GM12891 (cell line): Measurements from ENCODE around the gene PDP2. TPM values are rescaled to one million over a fixed set of nuclear protein-coding genes. Genes with fewer than 3 reads are reported as not detected.
A peak's percentile ranks its signal among the peaks of the same experiment; 100 is the strongest.

Experiments used
- DNase-seq: peaks from one replicate; pipeline ENCODE4 v3.0.0; 2011; ENCODE audit warnings: low spot score; ENCODE audit not compliant: insufficient read length
- FAIRE-seq: peaks from 2 replicates; lab custom pipeline; 2011; peaks lifted over from hg19 to GRCh38; lab: Jason Lieb, UNC
- PAX5 ChIP-seq: IDR thresholded peaks from 2 replicates; pipeline ENCODE4 v1.6.1; 2011; ENCODE audit warnings: low read length, moderate library complexity, mild to moderate bottlenecking; ENCODE audit not compliant: insufficient read depth, severe bottlenecking
- POLR2A ChIP-seq: IDR thresholded peaks from 2 replicates; pipeline ENCODE4 v1.6.1; 2011; ENCODE audit warnings: low read depth, low read length, control low read depth
- POLR2AphosphoS5 ChIP-seq: IDR thresholded peaks from 2 replicates; pipeline ENCODE4 v1.6.1; 2011; ENCODE audit warnings: low read depth, low read length, control low read depth
- POU2F2 ChIP-seq: IDR thresholded peaks from 2 replicates; pipeline ENCODE4 v1.6.1; 2011; ENCODE audit warnings: low read depth, mild to moderate bottlenecking, control low read depth, low read length, moderate library complexity
- SPI1 ChIP-seq: IDR thresholded peaks from 2 replicates; pipeline ENCODE4 v1.6.1; 2011; ENCODE audit warnings: low read depth, low read length, control low read depth
- TAF1 ChIP-seq: IDR thresholded peaks from 2 replicates; pipeline ENCODE4 v1.6.1; 2011; ENCODE audit warnings: low read depth, low read length, control low read depth
- polyA plus RNA-seq: library from polyadenylated mRNA; unstranded; fragments of >200 nt; gene quantifications from one replicate; pipeline ENCODE4 v1.2.1, GENCODE V29; 2012; ENCODE audit warnings: low read depth, missing spikeins, inconsistent platforms; ENCODE audit not compliant: missing spikeins

PDP2 gene, protein sequence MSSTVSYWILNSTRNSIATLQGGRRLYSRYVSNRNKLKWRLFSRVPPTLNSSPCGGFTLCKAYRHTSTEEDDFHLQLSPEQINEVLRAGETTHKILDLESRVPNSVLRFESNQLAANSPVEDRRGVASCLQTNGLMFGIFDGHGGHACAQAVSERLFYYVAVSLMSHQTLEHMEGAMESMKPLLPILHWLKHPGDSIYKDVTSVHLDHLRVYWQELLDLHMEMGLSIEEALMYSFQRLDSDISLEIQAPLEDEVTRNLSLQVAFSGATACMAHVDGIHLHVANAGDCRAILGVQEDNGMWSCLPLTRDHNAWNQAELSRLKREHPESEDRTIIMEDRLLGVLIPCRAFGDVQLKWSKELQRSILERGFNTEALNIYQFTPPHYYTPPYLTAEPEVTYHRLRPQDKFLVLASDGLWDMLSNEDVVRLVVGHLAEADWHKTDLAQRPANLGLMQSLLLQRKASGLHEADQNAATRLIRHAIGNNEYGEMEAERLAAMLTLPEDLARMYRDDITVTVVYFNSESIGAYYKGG
- 1.7 TPM for polyA plus RNA-seq

DNA sequence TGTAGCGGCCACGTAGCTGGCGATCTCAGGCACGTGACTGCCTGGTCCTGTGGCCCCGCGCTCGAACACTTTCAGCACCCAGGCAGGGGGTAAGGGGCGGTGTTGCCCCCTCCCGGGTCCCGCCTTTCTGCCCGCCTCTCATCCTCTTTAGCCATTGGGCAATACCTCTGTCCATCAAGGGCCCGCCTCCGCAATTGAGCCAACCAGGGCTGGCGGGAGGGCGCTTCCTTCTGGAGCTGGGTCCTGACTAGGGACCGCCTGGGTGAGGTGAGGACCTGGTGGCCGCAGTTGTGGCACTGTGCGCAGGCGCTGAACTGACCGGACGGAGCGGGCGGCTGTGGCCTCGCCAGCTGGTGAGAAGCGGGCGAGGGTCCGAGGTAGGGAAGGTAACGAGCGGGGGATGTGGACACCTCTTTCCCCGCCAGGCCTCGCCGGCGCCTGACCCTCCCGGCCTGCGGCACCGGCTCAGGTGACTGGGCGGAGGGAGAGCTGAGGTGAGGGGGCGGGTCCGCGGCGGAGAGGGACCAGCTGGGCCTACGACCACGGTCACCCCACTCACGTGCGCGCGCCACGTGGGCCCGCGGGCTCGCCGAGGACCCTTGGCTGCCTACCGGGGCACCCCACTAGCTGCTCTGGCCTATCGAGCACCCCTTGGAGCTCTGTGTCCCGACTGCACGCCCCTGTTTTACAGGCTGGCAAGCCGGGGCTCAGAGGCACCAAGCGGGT lies at the start of gene PDP2:
Gene PDP2 (plus strand): TSS at position 228 of the 726 bp plus-strand sequence. CDS start 3,770 bp downstream, outside the sequence.
- DNase-seq (peak; percentile 84), FAIRE-seq (peak; percentile 95)
- TF ChIP-seq POLR2A (peak; percentile 45; the same call in 1 of the 2 replicates), SPI1 (0 out of 2 replicates have a peak, but pooled peaks have one; percentile 2), PAX5 (no peak), TAF1 (no peak), POLR2AphosphoS5 (no peak; the same call in 1 of the 2 replicates)

DNA sequence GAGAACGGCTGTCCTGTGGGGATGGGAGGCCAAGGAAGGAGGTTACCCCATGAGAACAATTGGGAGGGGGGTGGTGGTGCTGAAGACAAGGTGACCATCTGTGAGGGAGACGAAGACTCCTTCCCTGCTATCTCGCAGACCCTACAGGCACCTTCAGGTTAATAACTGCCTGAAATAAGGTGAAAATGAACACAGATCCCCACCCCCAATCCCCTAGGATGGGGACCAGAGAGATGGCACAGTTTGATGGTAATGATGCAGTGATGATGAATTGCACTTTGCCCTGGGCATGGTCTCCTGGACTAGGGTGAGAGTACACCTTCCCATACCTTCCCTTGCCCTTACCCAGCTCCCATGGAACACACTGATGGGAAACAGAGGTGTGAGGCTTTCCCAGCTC lies 48.1 kb upstream of the PDP2 start:
- DNase-seq (no peak), FAIRE-seq (no peak)
- no peak for TF ChIP-seq POU2F2
- no peak for TF ChIP-seq TAF1
- TF ChIP-seq PAX5 = no peak
- no peak for TF ChIP-seq POLR2AphosphoS5
- no peak for TF ChIP-seq POLR2A
- TF ChIP-seq SPI1 = no peak

DNA sequence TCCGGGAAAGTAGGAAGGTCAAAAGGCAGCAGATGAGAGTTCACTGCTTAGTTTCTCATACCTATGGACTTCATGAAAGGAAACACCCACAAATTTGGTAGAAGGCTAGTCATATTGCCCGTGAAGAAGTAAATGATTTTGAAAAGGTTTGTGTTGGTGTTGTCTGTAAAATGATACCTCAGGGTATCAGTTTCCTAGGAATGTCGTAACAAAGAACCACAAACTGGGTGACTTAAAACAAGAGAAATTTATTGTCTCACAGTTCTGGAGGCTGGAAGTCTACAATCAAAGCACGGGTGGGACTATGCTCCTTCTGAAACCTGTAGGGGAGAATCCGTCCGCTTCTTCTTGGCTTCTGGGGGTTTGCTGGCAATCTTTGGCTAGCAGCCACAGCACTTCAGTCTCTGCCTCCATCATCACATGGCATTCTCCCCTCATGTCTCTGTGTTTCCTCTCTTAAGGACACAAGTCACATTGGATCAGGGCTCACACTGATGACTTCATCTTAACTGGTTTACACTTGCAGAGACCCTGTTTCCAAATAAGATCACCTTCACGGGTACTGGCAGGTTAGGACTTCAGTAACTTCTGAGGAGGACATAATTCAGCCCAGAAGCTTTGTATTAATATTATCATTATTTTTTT lies 47.5 kb upstream of the PDP2 start:
- FAIRE-seq = no peak

DNA sequence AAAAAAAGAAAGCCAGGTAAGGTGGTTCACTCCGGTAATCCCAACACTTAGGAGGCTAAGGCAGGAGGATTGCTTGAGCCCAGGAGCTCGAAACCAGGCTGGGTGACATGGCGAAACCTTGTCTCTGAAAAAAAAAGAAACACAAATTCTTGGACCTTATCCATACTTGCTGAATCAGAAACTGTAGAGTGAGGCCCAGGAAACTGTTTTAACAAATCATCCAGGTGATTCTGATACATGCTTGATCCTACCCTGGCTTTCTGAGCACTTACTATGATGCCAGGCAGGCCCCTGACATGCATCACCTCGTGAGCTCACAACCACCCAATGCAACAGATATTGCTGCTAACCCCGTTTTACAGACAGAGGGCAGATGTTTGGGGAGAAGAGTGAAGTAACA lies 45.6 kb upstream of the PDP2 start:
- TF ChIP-seq POLR2AphosphoS5 (no peak), TAF1 (no peak), POLR2A (no peak), POU2F2 (no peak), SPI1 (no peak), PAX5 (no peak)
- DNase-seq = no peak
- FAIRE-seq = no peak

More for the DNA sequence above, 47.5 kb upstream of the PDP2 start:
- DNase-seq = no peak
- TF ChIP-seq PAX5 = no peak
- TF ChIP-seq POU2F2 = no peak
- TF ChIP-seq SPI1 = no peak
- no peak for TF ChIP-seq POLR2A
- TF ChIP-seq POLR2AphosphoS5 = no peak
- no peak for TF ChIP-seq TAF1

DNA sequence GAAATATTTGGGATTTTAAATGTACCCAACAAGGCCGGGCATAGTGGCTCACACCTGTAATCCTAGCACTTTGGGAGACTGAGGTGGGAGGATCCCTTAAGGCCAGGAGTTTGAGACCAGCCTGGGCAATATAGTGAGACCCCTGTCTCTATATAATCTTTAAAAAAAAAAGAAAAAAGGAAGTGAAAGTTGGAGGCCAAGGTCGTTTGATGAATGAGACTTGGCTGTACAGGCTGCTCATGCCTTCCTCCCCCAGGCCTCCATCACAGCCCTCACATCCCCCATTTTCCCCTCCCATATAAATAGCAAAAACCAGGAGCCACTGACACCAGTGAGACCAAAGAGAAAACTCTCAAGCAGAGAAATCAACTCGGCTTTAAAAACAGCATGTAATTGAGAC lies 39.4 kb upstream of the PDP2 start:
- DNase-seq (no peak), FAIRE-seq (no peak)
- TF ChIP-seq SPI1 (peak; percentile 86), PAX5 (no peak), POLR2A (no peak), POLR2AphosphoS5 (no peak), POU2F2 (no peak), TAF1 (no peak)

DNA sequence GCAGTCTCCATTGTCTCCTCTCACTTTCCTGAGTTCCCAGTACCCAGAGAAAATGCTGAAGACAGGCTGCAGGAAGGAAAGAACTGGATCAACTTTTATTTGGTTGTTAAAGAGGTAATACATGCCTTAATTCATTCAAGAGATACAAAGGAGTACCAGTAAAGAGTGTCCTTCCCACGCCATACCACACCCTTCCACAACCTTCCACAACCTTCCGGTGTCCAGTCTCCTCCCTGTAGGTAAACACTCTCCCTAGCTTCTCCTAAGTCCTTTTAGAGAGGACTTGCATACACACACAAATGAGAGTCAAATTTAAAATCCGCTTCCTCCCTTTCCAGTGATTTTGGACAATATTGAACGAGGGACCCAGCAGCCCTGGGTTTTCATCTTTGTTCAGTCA lies 38.9 kb upstream of the PDP2 start:
- TF ChIP-seq POU2F2 (no peak), PAX5 (no peak), POLR2A (no peak), SPI1 (no peak), POLR2AphosphoS5 (no peak), TAF1 (no peak)

DNA sequence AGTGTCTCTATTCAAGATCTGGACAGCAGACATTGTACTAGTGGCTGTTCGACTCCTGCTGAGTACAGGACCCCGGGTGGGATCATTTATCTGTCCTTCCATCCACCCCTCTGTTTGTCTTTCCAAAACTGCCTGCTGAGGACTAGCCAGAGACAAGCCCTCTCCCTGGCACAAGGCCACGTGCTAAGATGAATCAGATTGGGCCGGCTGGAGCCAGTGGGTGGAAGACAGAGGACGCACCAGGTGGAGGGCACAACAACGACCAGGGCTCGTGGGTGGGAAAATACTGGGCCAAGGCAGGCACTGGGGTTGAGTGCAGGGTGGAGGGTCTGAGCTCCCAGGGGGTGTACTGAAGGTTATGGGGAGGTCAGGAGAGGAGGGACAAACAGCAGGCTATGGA lies 37.5 kb upstream of the PDP2 start:
- TF ChIP-seq POLR2AphosphoS5 = no peak
- no peak for TF ChIP-seq SPI1
- no peak for TF ChIP-seq PAX5
- TF ChIP-seq POU2F2 = no peak
- no peak for TF ChIP-seq TAF1
- no peak for TF ChIP-seq POLR2A
- no peak for FAIRE-seq
- DNase-seq = no peak

More for the DNA sequence above, 38.9 kb upstream of the PDP2 start:
- DNase-seq = no peak
- FAIRE-seq = no peak

DNA sequence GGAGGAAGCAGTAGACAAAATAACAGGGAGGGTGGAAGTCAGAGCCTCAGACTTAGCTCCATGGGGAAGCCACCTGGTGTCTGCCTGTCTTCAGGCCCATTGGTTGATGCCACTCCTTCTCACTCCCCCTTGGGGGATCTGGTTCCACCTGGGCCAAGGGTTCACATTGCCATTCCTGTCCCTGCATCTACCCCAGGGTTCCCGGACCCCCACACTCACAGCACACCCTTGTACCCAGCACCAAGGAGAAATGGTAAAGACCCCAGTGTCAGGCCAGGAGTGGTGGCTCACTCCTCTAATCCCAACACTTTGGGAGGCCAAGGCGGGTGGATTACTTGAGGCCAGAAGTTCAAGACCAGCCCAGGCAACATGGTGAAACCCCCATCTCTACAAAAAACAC lies 37.1 kb upstream of the PDP2 start:
- no peak for DNase-seq
- FAIRE-seq = no peak
- TF ChIP-seq POLR2AphosphoS5 (no peak), POU2F2 (no peak), SPI1 (no peak), TAF1 (no peak), PAX5 (no peak)

DNA sequence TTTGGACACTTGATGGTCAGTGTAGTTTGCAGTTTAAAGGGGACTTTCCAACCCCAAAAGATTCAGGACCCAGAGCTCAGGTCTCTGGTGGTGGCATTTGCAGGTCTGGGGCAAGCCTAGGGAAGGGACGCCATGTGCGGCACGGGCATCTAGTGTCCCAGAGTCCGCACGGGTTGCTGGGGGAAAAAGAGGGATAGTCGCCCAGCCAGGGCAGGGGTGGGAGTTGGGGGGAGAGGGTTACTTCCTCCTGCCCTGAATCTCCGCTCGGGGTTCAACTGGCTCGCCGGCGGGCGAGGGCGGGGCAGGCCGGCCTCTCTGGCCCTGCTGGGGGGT lies 36.3 kb upstream of the PDP2 start:
- no peak for TF ChIP-seq PAX5
- TF ChIP-seq POLR2AphosphoS5 = no peak
- no peak for TF ChIP-seq SPI1
- no peak for TF ChIP-seq TAF1
- TF ChIP-seq POU2F2 = no peak
- TF ChIP-seq POLR2A = no peak
- FAIRE-seq = no peak
- no peak for DNase-seq
